LNCaP clone FGC (cell line): ENCODE data around the gene ERBB4.

Source experiments
- DNase-seq: peaks from one replicate; pipeline ENCODE4 v3.0.0-alpha.2; 2011; ENCODE audit warnings: low read depth
- H3K4me3 ChIP-seq: 2 replicates; pipeline ENCODE4 v1.5.1; 2011; ENCODE audit warnings: mild to moderate bottlenecking, low read depth, low read length, control low read depth
- CTCF ChIP-seq: IDR thresholded peaks from 2 replicates; pipeline ENCODE4 v1.5.1; 2012; ENCODE audit warnings: mild to moderate bottlenecking; ENCODE audit not compliant: control insufficient read depth, insufficient read depth; ENCODE audit errors: extremely low read depth

ERBB4 gene

DNA sequence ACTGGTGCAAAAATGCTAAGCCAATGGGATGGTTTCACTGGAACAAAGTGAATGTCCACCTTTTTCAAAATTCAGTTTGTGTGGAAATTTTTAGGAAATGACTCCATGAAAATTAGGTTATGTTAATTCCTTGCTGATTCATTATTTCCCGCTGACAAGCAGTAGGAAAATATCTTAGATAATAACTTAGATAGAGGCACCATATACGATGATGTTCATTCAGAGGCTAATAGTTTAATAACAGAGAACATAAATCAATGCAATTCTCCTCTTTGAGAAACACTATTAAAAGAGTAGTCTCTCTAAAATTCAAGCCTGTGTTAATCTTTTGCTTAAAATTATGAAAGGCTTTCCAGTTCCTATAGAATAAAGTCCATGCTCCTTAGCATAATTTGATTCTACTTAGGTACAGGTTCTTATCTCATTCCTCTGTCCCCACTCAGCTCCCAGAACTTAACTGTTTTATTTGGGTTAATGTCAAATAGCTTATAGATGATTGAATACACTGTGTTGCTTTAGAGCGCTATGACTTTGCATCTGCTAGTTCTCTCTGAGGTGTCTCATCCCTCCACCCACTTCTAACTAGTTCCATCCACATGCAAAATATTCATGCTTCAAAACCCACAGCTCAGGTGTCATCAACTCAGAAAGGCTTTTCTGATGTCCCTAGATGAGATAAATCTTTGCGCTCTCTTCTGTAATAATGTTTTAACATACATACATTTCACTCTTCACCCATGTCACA, 503.6 kb downstream of the ERBB4 start:
- H3K4me3 ChIP-seq = no peak overlapping the region
- DNase-seq = no peak
- TF ChIP-seq CTCF = no peak

- no peak for DNase-seq
These were observed 504.7 kb downstream of the ERBB4 start for GRCh38 chr2:212033888-212034287.

GRCh38 chr2:212032536-212033219, 505.9 kb downstream of the ERBB4 start:
- no peak for DNase-seq
- no peak overlapping the region for H3K4me3 ChIP-seq
- TF ChIP-seq CTCF = no peak

More at GRCh38 chr2:212033888-212034287, 504.7 kb downstream of the ERBB4 start:
- no peak overlapping the region for H3K4me3 ChIP-seq
- TF ChIP-seq CTCF = no peak

- DNase-seq = no peak
- no peak overlapping the region for H3K4me3 ChIP-seq
- no peak for TF ChIP-seq CTCF
These were observed 506.6 kb downstream of the ERBB4 start for GRCh38 chr2:212032032-212032431.

DNA sequence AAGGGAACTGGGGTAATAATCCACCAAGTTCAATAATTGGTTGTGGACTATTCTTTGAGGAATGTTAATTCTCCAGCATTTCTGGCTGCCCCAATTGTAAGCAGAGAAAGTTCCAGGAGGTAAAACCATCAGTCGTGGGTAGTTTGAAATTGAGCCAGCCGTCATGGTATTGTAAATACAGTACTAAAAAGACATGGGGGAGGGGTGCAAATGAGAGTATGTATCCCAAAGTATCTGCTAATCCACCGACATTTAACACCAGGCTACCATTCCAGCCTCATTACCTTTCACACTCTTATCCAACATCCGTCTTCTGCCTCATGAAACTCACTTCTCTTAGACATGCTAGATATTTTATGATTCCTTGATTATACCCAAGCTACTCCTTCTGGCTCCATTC, 507.9 kb downstream of the ERBB4 start:
- TF ChIP-seq CTCF = no peak
- no peak overlapping the region for H3K4me3 ChIP-seq
- DNase-seq = no peak

GRCh38 chr2:212028798-212029394, 509.7 kb downstream of the ERBB4 start:
- TF ChIP-seq CTCF = no peak

More at GRCh38 chr2:212028798-212029394, 509.7 kb downstream of the ERBB4 start:
- H3K4me3 ChIP-seq = no peak overlapping the region
- no peak for DNase-seq
